GM18502 (cell line): ENCODE data around the gene ANKRD66.
"Not testable (repeated sequence)": the region's sequence is repeated elsewhere in the genome, so short reads cannot be mapped to it uniquely, and the experiment has no call there.

Source experiments
- ATAC-seq: cut with Tn5 transposase; IDR thresholded peaks from one replicate; pipeline ENCODE4 v1.9.1; 2021; ENCODE audit warnings: mild to moderate bottlenecking; ENCODE audit not compliant: unreplicated experiment, poor library complexity

ANKRD66 gene

GRCh38 chr6:46746696-46747095 is at the start of gene ANKRD66:
Gene ANKRD66 (plus strand): TSS chr6:46746933. CDS start chr6:46751949, 5,016 bp downstream.
- no peak for ATAC-seq

- no peak for ATAC-seq
These were observed 46.8 kb upstream of the ANKRD66 start for GRCh38 chr6:46699970-46700369.

GRCh38 chr6:46704562-46704961 is 42.2 kb upstream of the ANKRD66 start:
- ATAC-seq = no peak

GRCh38 chr6:46706464-46706863 is 40.3 kb upstream of the ANKRD66 start:
- no peak for ATAC-seq

GRCh38 chr6:46711491-46711890 is 35.2 kb upstream of the ANKRD66 start:
- no peak for ATAC-seq

DNA sequence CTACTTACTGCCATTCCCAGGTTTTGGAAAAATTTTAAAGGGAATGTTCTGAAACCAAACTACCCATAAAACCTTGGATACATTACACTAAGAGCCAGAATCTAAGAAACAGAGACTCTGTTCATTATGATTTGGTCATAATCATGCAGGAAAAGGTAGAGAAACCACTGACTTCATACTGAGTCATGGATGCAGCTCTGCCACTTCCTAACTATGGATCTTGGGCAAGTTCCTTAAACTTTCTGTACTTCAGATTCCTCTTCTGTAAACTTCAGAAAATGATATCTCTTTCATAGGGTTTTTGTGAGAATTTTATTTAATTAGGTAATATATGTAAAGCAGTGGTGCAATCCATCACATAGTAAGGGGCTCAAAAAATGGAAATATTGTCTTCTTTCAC is 31.6 kb upstream of the ANKRD66 start:
- ATAC-seq = no peak

DNA sequence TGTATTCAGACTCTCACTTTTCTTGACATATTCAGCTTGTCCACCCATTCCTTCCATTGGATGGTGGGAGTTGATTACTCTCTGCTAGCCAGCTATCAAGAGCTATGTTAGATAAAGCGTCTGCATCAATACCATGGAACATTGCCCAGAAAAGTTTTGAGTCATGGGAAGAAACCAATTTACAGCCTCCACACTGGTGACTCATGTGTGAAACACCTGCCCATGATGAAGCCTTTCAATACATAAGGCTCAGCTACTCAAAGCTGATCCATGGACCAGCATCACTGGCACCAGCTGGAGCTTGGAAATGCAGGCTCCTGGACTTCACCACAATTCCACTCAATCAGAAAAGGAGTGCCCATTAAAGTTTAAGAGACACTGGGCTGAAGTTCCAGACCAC is 27.6 kb upstream of the ANKRD66 start:
- ATAC-seq = no peak

DNA sequence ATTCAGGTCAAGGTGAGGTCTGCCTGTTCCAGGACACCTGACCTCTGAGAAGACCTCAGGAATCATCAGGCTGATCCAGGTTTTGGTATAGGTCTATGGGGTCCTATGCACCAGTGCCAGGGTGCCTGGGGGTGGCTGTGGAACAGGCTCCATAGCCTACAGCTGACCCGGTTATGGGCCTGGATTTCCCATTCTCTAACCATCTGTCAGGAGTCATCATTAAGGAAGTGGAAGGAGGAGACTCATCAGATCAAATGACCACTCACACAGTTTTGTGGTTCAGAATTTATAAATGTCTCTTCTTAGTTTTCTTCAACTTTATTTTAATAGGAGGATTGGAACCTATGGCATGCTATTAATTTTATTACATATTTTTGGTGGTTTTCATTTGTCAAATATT is 26.3 kb upstream of the ANKRD66 start:
- no peak for ATAC-seq

- no peak for ATAC-seq
These were observed 16.9 kb upstream of the ANKRD66 start for GRCh38 chr6:46729787-46730326.

DNA sequence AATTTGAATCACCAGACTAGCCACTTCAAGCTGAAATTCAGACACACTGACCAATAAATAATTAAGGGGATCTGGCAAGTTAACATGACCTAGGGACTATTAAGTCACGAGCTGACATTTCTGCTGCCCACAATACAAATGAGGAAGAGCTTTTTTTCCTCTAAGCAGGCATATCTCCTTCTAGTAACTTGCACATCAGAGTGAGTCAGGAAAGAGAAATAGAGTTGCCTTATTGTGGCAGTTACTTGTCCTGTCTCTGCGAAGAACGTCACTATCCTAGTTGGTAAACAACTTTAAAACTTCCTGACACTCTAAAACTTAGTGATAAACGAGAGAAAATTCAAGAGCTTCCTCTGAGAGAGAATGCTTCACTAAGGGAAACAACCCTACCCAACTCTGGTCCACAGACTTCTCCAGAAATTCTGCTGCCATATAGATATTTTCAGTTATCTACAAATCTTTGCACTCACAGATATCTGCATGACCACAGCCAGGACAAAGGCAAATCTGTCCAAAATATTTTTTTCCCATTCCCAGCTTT is 15.7 kb upstream of the ANKRD66 start:
- ATAC-seq = no peak

- ATAC-seq = no peak
These were observed 13.4 kb upstream of the ANKRD66 start for GRCh38 chr6:46733341-46733801.

GRCh38 chr6:46734867-46735719 is 11.6 kb upstream of the ANKRD66 start, which contains the start of gene PLA2G7:
Gene PLA2G7 (minus strand): TSS chr6:46735375. CDS start chr6:46722891, 12,484 bp downstream.
- ATAC-seq = no peak

DNA sequence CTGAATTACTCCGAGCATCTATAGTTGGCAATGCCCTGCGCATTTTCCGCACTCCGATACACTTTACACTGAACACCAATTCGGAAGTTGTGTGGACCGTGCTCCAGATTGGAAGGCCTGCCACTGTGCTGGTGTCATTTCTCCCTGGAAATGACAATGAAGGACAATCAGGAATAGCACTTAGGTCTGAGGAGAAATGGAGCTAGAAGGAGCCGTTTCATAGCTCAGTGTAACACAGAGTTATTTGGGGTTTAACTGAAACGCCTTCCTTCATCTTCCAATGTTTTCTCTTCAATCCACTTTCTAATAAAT is 11.1 kb upstream of the ANKRD66 start:
- no peak for ATAC-seq

GRCh38 chr6:46736906-46737305 is 9.8 kb upstream of the ANKRD66 start:
- ATAC-seq = no peak

DNA sequence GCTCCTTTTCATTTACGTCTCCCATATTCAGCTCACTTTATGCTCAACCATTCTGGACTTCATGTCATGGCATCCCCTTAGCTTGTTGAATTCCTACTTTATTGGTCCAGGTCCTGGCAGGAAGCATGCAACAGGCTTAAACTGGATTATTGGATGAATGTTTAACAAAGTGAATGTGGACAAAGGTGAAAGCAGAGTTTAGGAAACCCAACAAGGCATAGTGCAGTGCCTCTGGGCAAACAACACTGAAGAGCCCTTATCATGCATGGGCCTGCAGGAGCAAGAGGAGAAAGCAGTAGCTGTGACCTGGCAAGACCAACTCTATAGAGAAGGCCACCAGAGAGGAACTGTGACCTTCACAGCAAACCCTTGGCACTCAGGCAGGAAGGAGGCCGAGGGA is 5.3 kb upstream of the ANKRD66 start:
- ATAC-seq = no peak

DNA sequence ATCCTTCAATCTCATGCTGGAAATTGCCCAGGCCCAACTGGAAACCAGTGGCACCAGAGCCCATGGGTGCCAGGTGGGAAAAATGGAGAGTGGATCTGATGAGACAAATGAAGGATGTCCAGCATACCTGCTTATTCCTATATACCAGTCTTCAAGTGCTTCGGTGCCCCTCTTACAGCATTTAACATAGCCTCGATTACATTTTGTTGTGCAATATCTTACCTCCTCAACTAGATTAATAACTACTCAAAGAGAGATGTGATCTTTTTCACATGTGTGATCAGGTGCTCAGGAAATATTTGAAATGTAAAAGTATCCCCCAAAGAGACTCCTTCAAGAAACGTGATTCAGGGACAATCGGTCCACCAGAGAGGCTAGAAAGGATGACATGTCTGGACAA is 4.8 kb upstream of the ANKRD66 start:
- no peak for ATAC-seq

- no peak for ATAC-seq
These were observed 3.1 kb upstream of the ANKRD66 start for GRCh38 chr6:46743425-46744158.

GRCh38 chr6:46744159-46744725 is 2.5 kb upstream of the ANKRD66 start:
- not testable (repeated sequence) for ATAC-seq

DNA sequence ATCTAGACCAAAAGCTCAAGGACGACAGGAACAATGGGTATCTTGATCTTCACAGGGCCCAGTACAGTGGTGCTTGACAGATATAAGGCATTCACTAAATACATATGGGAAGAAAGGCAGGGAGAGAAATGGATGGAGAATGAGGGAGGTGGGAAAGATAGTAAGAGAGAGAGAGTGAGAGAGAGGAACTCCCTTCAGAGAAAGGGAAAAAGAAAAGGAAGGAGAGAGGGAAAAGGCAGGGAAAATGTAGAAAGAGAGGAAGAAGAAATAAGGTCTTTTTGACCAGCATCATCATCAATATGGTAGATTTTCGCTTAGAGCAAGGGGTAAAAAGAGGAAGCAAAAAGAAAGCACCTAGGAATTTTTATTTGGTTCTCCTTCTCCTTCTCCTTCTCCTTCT is 760 bp upstream of the ANKRD66 start:
- no peak for ATAC-seq

GRCh38 chr6:46748940-46749503 is 2.3 kb downstream of the ANKRD66 start:
- no peak for ATAC-seq
